DND-41 (cell line): ENCODE results near the gene ZNF180.

Experiments
- ATAC-seq: fragments of 200-7000 bp; cut with Tn5 transposase; 3 replicates; pipeline ENCODE4 v1.9.1; 2021; ENCODE audit warnings: low read depth; ENCODE audit not compliant: insufficient read depth
- DNase-seq: peaks from one replicate; pipeline ENCODE4 v3.0.0-alpha.2; 2020
- H2AFZ ChIP-seq: 2 replicates; pipeline ENCODE4 v1.6.0; 2012; ENCODE audit warnings: low read depth, low read length
- H3K27ac ChIP-seq: 2 replicates; pipeline ENCODE4 v1.5.1; 2012; ENCODE audit warnings: low read length, inconsistent platforms
- H3K27me3 ChIP-seq: fragments of 200-600 bp; sonication (generic); 2 replicates; pipeline ENCODE4 v1.6.0; 2012; ENCODE audit warnings: low read length, mild to moderate bottlenecking, inconsistent platforms; ENCODE audit not compliant: insufficient read depth, poor library complexity
- H3K36me3 ChIP-seq: 2 replicates; pipeline ENCODE4 v1.5.1; 2012; ENCODE audit warnings: low read length, inconsistent platforms; ENCODE audit not compliant: insufficient read depth
- H3K4me1 ChIP-seq: 2 replicates; pipeline ENCODE4 v1.5.1; 2012; ENCODE audit warnings: mild to moderate bottlenecking, low read length; ENCODE audit not compliant: insufficient read depth
- H3K4me2 ChIP-seq: 2 replicates; pipeline ENCODE4 v1.6.0; 2012; ENCODE audit warnings: mild to moderate bottlenecking, moderate library complexity, low read length, inconsistent platforms; ENCODE audit not compliant: insufficient read depth
- H3K4me3 ChIP-seq, 2 experiments: fragments of 200-600 bp in 1 of 2; shearing (Covaris generic) in 1 of 2; 2 replicates each; pipeline ENCODE4 v1.5.1; 2012 to 2016; ENCODE audit warnings: inconsistent platforms in 2 of 2, low read length in 2 of 2, mild to moderate bottlenecking in 2 of 2, low read depth in 1 of 2, moderate library complexity in 1 of 2
- H3K79me2 ChIP-seq: 2 replicates; pipeline ENCODE4 v1.6.0; 2012; ENCODE audit warnings: low read length, inconsistent platforms; ENCODE audit not compliant: insufficient read depth
- H3K9ac ChIP-seq: 2 replicates; pipeline ENCODE4 v1.6.0; 2012; ENCODE audit warnings: low read depth, mild to moderate bottlenecking, inconsistent platforms, low read length, moderate library complexity
- H3K9me3 ChIP-seq: 2 replicates; pipeline ENCODE4 v1.5.1; 2012; ENCODE audit warnings: low read length, moderate library complexity, mild to moderate bottlenecking, inconsistent platforms; ENCODE audit not compliant: insufficient read depth, severe bottlenecking
- H4K20me1 ChIP-seq: 2 replicates; pipeline ENCODE4 v1.6.0; 2012; ENCODE audit warnings: low read length; ENCODE audit not compliant: insufficient read depth
- CTCF ChIP-seq: IDR thresholded peaks from 2 replicates; pipeline ENCODE4 v1.5.1; 2012; ENCODE audit warnings: borderline replicate concordance, low read length, moderate library complexity, mild to moderate bottlenecking; ENCODE audit not compliant: poor library complexity, severe bottlenecking; ENCODE audit errors: extremely low read depth
- EZH2 ChIP-seq: IDR thresholded peaks from 3 replicates; pipeline ENCODE4 v1.6.1; 2012; ENCODE audit warnings: borderline replicate concordance, low read depth, mild to moderate bottlenecking, moderate library complexity, low read length, inconsistent platforms; ENCODE audit not compliant: severe bottlenecking

The ZNF180 gene

GRCh38 chr19:44521370-44521769, 21.0 kb upstream of the ZNF180 start:
- H3K36me3 ChIP-seq: no peaks in the 10 kb centered on the region
- H3K4me3 ChIP-seq: no peak overlapping the region
- no peaks in the 10 kb centered on the region for H3K79me2 ChIP-seq
- no peaks in the 10 kb centered on the region for H4K20me1 ChIP-seq
- no peak overlapping the region for H2AFZ ChIP-seq
- H3K9ac ChIP-seq: no peak overlapping the region
- TF ChIP-seq EZH2: no peak
- no peak for TF ChIP-seq CTCF
- no peaks in the 10 kb centered on the region for H3K27me3 ChIP-seq
- no peak for DNase-seq
- no peak overlapping the region for H3K27ac ChIP-seq
- peaks cover 6% of the 10 kb centered on the region for H3K9me3 ChIP-seq
- no peaks in the 10 kb centered on the region for H3K4me1 ChIP-seq
- H3K4me2 ChIP-seq: no peak overlapping the region
- no peak for ATAC-seq

DNA sequence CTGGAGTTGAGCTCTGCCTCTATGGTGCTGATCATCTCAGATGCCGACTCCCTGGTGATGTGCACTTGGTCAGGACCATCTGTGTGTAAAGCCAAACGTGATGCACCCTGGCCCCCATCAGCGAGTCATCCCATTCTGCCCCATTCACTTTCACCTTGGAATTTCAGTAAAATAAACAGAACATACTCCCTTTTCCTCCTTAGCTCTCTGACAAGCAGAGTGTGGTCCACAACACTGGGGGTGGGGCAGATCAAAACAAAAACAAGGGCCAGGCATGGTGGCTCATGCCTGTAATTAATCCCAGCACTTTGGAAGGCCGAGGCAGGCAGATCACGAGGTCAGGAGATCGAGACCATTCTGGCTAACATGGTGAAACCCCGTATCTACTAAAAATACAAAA, 16.8 kb upstream of the ZNF180 start:
- Histone ChIP-seq H3K9me3 (peaks cover 6% of the 10 kb centered on the region), H3K4me2 (no peak overlapping the region), H3K79me2 (no peaks in the 10 kb centered on the region), H3K27me3 (no peaks in the 10 kb centered on the region), H3K36me3 (no peaks in the 10 kb centered on the region), H4K20me1 (no peaks in the 10 kb centered on the region), H3K4me3 (no peak overlapping the region), H3K27ac (no peak overlapping the region), H2AFZ (no peak overlapping the region), H3K9ac (no peak overlapping the region), H3K4me1 (no peaks in the 10 kb centered on the region)
- TF ChIP-seq CTCF (no peak), EZH2 (no peak)
- no peak for ATAC-seq
- DNase-seq: no peak

GRCh38 chr19:44515907-44516306, 15.6 kb upstream of the ZNF180 start:
- Histone ChIP-seq H3K4me1 (no peaks in the 10 kb centered on the region), H3K27ac (no peak overlapping the region), H3K79me2 (no peaks in the 10 kb centered on the region), H3K36me3 (no peaks in the 10 kb centered on the region), H3K9me3 (peaks cover 9% of the 10 kb centered on the region), H3K9ac (no peak overlapping the region), H3K4me3 (no peak overlapping the region), H3K27me3 (no peaks in the 10 kb centered on the region), H2AFZ (no peak overlapping the region), H3K4me2 (no peak overlapping the region), H4K20me1 (no peaks in the 10 kb centered on the region)
- TF ChIP-seq EZH2: no peak
- no peak for TF ChIP-seq CTCF
- no peak for DNase-seq
- ATAC-seq: no peak

GRCh38 chr19:44515031-44515430, 14.7 kb upstream of the ZNF180 start:
- Histone ChIP-seq H3K4me1 (no peaks in the 10 kb centered on the region), H4K20me1 (no peaks in the 10 kb centered on the region), H3K9me3 (peaks cover 7% of the 10 kb centered on the region), H3K4me2 (no peak overlapping the region), H3K36me3 (no peaks in the 10 kb centered on the region), H3K27me3 (no peaks in the 10 kb centered on the region), H3K9ac (no peak overlapping the region), H2AFZ (no peak overlapping the region), H3K79me2 (no peaks in the 10 kb centered on the region), H3K27ac (no peak overlapping the region), H3K4me3 (no peak overlapping the region)
- TF ChIP-seq CTCF (no peak), EZH2 (no peak)
- ATAC-seq (no peak), DNase-seq (no peak)
